ENCODE measurements around the gene PPFIA4. TPM values are rescaled to one million over a fixed set of nuclear protein-coding genes. Genes with fewer than 3 reads are reported as not detected.

The PPFIA4 gene
- total RNA-seq, 1 donor from 2014 or later, result 14.7 TPM

- no peaks in the 10 kb centered on the region for H3K27me3 Mint-ChIP-seq (ENCODE audit: low read depth)
- H3K36me3 Mint-ChIP-seq (ENCODE audit: low read depth), result no peaks in the 10 kb centered on the region
- TF ChIP-seq CTCF (IDR thresholded peaks at IDR 0.05), result peak; percentile 64
- DNase-seq (ENCODE audit: low spot score), result no peak
- peaks cover 27% of the 10 kb centered on the region for H3K4me1 Mint-ChIP-seq (ENCODE audit: low read depth)
- no peak overlapping the region for H3K4me3 Mint-ChIP-seq (ENCODE audit: unreplicated experiment)
- H3K27ac Mint-ChIP-seq (ENCODE audit: unreplicated experiment), result no peak overlapping the region
- no peaks in the 10 kb centered on the region for H3K9me3 Mint-ChIP-seq (ENCODE audit: low read depth)
Observed at GRCh38 chr1:203031467-203031866, 5.2 kb downstream of the PPFIA4 start.

GRCh38 chr1:203033287-203033686 lies 7.0 kb downstream of the PPFIA4 start:
- Mint-ChIP-seq H3K36me3 (ENCODE audit: low read depth) (no peaks in the 10 kb centered on the region), H3K27me3 (ENCODE audit: low read depth) (no peaks in the 10 kb centered on the region), H3K4me1 (ENCODE audit: low read depth) (peaks cover 32% of the 10 kb centered on the region), H3K9me3 (ENCODE audit: low read depth) (no peaks in the 10 kb centered on the region), H3K27ac (ENCODE audit: unreplicated experiment) (no peak overlapping the region), H3K4me3 (ENCODE audit: unreplicated experiment) (no peak overlapping the region)
- no peak for DNase-seq (ENCODE audit: low spot score)
- TF ChIP-seq CTCF (IDR thresholded peaks at IDR 0.05), result no peak

- Mint-ChIP-seq H3K4me3 (ENCODE audit: unreplicated experiment) (no peak overlapping the region), H3K9me3 (ENCODE audit: low read depth) (no peaks in the 10 kb centered on the region), H3K27ac (ENCODE audit: unreplicated experiment) (no peak overlapping the region), H3K4me1 (ENCODE audit: low read depth) (peaks cover 35% of the 10 kb centered on the region), H3K36me3 (ENCODE audit: low read depth) (no peaks in the 10 kb centered on the region), H3K27me3 (ENCODE audit: low read depth) (no peaks in the 10 kb centered on the region)
- no peak for DNase-seq (ENCODE audit: low spot score)
- no peak for TF ChIP-seq CTCF (IDR thresholded peaks at IDR 0.05)
Observed at GRCh38 chr1:203033917-203034316, 7.6 kb downstream of the PPFIA4 start.

- Mint-ChIP-seq H3K4me1 (ENCODE audit: low read depth) (peaks cover 42% of the 10 kb centered on the region), H3K4me3 (ENCODE audit: unreplicated experiment) (no peak overlapping the region), H3K9me3 (ENCODE audit: low read depth) (no peaks in the 10 kb centered on the region), H3K27ac (ENCODE audit: unreplicated experiment) (no peak overlapping the region), H3K27me3 (ENCODE audit: low read depth) (no peaks in the 10 kb centered on the region), H3K36me3 (ENCODE audit: low read depth) (no peaks in the 10 kb centered on the region)
- no peak for DNase-seq (ENCODE audit: low spot score)
- TF ChIP-seq CTCF (IDR thresholded peaks at IDR 0.05), result no peak
Observed at GRCh38 chr1:203034422-203035110, 8.3 kb downstream of the PPFIA4 start.

- TF ChIP-seq CTCF (IDR thresholded peaks at IDR 0.05), result no peak
- Mint-ChIP-seq H3K27me3 (ENCODE audit: low read depth) (no peaks in the 10 kb centered on the region), H3K4me1 (ENCODE audit: low read depth) (peaks cover 43% of the 10 kb centered on the region), H3K36me3 (ENCODE audit: low read depth) (no peaks in the 10 kb centered on the region), H3K27ac (ENCODE audit: unreplicated experiment) (peak overlapping the region; percentile 36), H3K9me3 (ENCODE audit: low read depth) (no peaks in the 10 kb centered on the region), H3K4me3 (ENCODE audit: unreplicated experiment) (no peak overlapping the region)
- DNase-seq (ENCODE audit: low spot score), result no peak
Observed at GRCh38 chr1:203035111-203036000, 9.1 kb downstream of the PPFIA4 start.

Data from chondrocyte (in vitro differentiated cells).